ENCODE data around the gene RAPGEF4. TPM values are rescaled to one million over a fixed set of nuclear protein-coding genes. Genes with fewer than 3 reads are reported as not detected.

The RAPGEF4 gene
- total RNA-seq, 1 donor from 2014 or later, result 8.7 TPM

DNA sequence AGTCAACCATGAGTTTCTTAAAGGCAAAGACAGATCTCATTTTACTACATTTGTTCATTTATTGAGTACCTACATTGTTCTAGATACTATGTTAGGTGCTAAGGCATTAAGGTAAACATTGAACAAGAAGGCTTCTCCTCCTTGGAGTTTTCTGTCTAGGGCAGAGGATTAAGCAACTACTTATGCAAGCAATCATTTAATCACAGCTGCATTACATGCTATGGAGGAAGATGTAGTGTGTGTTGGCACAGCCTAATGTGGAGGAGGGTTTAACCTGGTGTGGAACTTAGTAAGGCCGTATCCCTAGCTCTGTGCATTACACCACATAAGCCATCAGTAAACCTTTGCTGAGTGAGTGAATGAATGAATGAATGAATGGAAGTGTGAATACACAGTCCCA is 233.5 kb downstream of the RAPGEF4 start:
- Mint-ChIP-seq H3K36me3 (ENCODE audit: unreplicated experiment) (no peaks in the 10 kb centered on the region), H3K9me3 (ENCODE audit: unreplicated experiment) (peaks cover 5% of the 10 kb centered on the region), H3K4me3 (ENCODE audit: unreplicated experiment) (no peak overlapping the region), H3K27me3 (ENCODE audit: unreplicated experiment) (peaks cover 6% of the 10 kb centered on the region), H3K4me1 (ENCODE audit: low read depth, unreplicated experiment) (peaks cover 25% of the 10 kb centered on the region), H3K27ac (ENCODE audit: unreplicated experiment) (no peak overlapping the region)
- DNase-seq, result no peak
- TF ChIP-seq, protein P1, sequence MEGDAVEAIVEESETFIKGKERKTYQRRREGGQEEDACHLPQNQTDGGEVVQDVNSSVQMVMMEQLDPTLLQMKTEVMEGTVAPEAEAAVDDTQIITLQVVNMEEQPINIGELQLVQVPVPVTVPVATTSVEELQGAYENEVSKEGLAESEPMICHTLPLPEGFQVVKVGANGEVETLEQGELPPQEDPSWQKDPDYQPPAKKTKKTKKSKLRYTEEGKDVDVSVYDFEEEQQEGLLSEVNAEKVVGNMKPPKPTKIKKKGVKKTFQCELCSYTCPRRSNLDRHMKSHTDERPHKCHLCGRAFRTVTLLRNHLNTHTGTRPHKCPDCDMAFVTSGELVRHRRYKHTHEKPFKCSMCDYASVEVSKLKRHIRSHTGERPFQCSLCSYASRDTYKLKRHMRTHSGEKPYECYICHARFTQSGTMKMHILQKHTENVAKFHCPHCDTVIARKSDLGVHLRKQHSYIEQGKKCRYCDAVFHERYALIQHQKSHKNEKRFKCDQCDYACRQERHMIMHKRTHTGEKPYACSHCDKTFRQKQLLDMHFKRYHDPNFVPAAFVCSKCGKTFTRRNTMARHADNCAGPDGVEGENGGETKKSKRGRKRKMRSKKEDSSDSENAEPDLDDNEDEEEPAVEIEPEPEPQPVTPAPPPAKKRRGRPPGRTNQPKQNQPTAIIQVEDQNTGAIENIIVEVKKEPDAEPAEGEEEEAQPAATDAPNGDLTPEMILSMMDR (IDR thresholded peaks at IDR 0.05; ENCODE audit: partially characterized antibody, unreplicated experiment), result no peak

DNA sequence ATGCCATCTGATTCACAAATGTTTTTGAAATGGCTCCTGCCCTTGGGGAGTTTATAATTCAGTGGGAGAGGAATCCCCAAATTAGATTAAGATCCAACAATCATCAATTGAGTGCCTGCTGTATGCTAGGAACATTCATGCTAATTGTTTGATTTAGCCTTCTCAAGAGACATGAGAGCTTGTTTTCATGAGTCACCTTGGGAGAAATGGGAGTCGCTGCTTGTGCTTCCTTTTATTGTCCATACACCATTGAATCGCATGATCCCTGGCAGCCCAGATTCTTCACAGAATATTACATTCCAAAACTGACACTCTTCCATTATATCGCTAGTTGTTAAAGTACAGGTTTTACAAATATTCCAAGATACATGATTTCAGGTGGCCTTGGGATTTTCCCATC is 234.0 kb downstream of the RAPGEF4 start:
- H3K36me3 Mint-ChIP-seq (ENCODE audit: unreplicated experiment), result no peaks in the 10 kb centered on the region
- no peak for DNase-seq
- H3K9me3 Mint-ChIP-seq (ENCODE audit: unreplicated experiment), result peaks cover 5% of the 10 kb centered on the region
- H3K27me3 Mint-ChIP-seq (ENCODE audit: unreplicated experiment), result peaks cover 6% of the 10 kb centered on the region
- TF ChIP-seq, protein P1 (IDR thresholded peaks at IDR 0.05; ENCODE audit: partially characterized antibody, unreplicated experiment), result no peak
- H3K4me3 Mint-ChIP-seq (ENCODE audit: unreplicated experiment), result no peak overlapping the region
- H3K27ac Mint-ChIP-seq (ENCODE audit: unreplicated experiment), result no peak overlapping the region
- peaks cover 23% of the 10 kb centered on the region for H3K4me1 Mint-ChIP-seq (ENCODE audit: low read depth, unreplicated experiment)

DNA sequence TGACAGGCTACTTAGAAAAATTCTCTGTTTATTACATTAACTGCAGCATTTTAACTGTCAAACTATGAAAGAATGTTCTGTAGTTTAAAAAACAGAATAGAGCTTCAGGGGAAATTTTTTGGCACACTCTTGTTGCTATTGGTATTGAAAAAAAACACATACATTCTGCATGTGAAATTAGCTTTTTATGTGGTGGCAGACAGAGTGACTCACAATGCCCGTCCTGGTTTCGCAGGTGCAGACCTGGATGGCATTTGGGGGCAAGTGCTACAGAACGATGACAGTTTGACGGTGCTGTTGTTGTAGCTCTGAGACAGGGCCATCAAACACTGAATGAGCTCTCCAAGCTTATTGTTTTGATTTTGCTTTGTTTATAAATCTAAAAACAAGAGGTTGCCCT is 235.0 kb downstream of the RAPGEF4 start:
- no peaks in the 10 kb centered on the region for H3K36me3 Mint-ChIP-seq (ENCODE audit: unreplicated experiment)

DNA sequence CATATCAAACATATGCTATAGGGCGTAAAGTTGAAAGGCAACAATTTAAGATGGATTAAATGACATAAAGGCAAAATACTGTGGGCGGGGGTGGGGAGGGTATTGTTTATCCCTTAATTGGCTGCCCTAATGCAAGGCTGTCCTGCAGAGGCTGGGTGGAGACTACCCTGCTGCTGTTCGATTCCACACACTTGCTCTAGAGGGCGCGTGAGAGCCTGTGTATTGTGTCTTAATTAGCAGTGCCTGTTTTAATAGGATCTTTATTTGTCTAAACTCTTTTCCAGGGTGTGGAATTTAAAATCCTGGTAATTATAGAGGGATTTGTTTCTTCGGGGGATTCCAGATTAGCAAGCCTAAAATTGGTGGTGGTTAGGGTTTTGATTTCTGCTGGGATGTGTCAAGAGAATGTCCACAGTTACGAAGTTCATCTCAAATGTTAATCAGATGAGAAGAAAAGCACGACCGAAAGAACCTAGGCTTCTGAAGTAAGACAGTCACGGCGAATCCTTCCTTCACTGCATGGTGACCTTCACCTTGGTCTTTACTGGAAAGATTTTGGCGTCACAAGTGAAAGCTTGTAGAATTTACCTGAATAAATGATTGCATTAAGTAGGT is 236.5 kb downstream of the RAPGEF4 start:
- Mint-ChIP-seq H3K4me1 (ENCODE audit: low read depth, unreplicated experiment) (no peaks in the 10 kb centered on the region), H3K27me3 (ENCODE audit: unreplicated experiment) (peaks cover 2% of the 10 kb centered on the region), H3K36me3 (ENCODE audit: unreplicated experiment) (no peaks in the 10 kb centered on the region), H3K4me3 (ENCODE audit: unreplicated experiment) (no peak overlapping the region), H3K9me3 (ENCODE audit: unreplicated experiment) (peaks cover 3% of the 10 kb centered on the region), H3K27ac (ENCODE audit: unreplicated experiment) (no peak overlapping the region)
- DNase-seq, result peak; percentile 67
- TF ChIP-seq, protein P1 (IDR thresholded peaks at IDR 0.05; ENCODE audit: partially characterized antibody, unreplicated experiment), result peak; percentile 75

More for the DNA sequence above, 235.0 kb downstream of the RAPGEF4 start:
- no peak for DNase-seq
- Mint-ChIP-seq H3K27me3 (ENCODE audit: unreplicated experiment) (peaks cover 2% of the 10 kb centered on the region), H3K4me1 (ENCODE audit: low read depth, unreplicated experiment) (peaks cover 12% of the 10 kb centered on the region), H3K4me3 (ENCODE audit: unreplicated experiment) (no peak overlapping the region), H3K9me3 (ENCODE audit: unreplicated experiment) (peaks cover 3% of the 10 kb centered on the region), H3K27ac (ENCODE audit: unreplicated experiment) (no peak overlapping the region)
- TF ChIP-seq, protein P1 (IDR thresholded peaks at IDR 0.05; ENCODE audit: partially characterized antibody, unreplicated experiment), result no peak

DNA sequence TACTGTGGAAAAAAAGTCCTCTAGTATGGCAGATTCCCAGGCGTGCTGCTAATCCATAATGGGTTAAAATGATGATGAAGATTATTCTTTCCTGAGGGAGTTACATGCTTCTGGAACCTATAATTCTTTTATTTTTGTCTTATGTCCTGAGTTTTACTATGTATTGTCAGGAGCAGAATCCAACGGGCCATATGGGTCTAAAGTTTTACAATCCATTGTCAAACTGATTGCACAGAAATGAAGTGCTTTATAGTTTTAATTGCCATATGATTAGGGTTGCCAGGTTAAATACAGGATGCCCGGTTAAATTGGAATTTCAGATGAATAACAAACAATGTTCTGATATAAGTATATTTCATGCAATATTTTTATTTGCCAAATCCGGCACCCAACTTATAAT is 239.1 kb downstream of the RAPGEF4 start:
- no peaks in the 10 kb centered on the region for H3K9me3 Mint-ChIP-seq (ENCODE audit: unreplicated experiment)
- no peaks in the 10 kb centered on the region for H3K4me1 Mint-ChIP-seq (ENCODE audit: low read depth, unreplicated experiment)
- H3K27ac Mint-ChIP-seq (ENCODE audit: unreplicated experiment), result no peak overlapping the region
- no peak overlapping the region for H3K4me3 Mint-ChIP-seq (ENCODE audit: unreplicated experiment)
- TF ChIP-seq, protein P1 (IDR thresholded peaks at IDR 0.05; ENCODE audit: partially characterized antibody, unreplicated experiment), result no peak
- no peak for DNase-seq
- H3K27me3 Mint-ChIP-seq (ENCODE audit: unreplicated experiment), result no peaks in the 10 kb centered on the region
- H3K36me3 Mint-ChIP-seq (ENCODE audit: unreplicated experiment), result no peaks in the 10 kb centered on the region

All from glutamatergic neuron (in vitro differentiated cells).